Glutamatergic neuron (in vitro differentiated cells): ENCODE data around the gene KIF1B. TPM values are rescaled to one million over a fixed set of nuclear protein-coding genes. Genes with fewer than 3 reads are reported as not detected.
"Not testable (repeated sequence)": the region's sequence is repeated elsewhere in the genome, so short reads cannot be mapped to it uniquely, and the experiment has no call there.

Source experiments
- DNase-seq: peaks from one replicate; pipeline ENCODE4 v3.0.0; 2022
- H3K27ac Mint-ChIP-seq: one replicate; pipeline ENCODE4 v1.8.0; 2020; ENCODE audit warnings: mild to moderate bottlenecking, mixed read lengths, inconsistent platforms; ENCODE audit not compliant: unreplicated experiment
- H3K27me3 Mint-ChIP-seq: one replicate; pipeline ENCODE4 v1.8.0; 2020; ENCODE audit warnings: mild to moderate bottlenecking, moderate library complexity, mixed read lengths, inconsistent platforms; ENCODE audit not compliant: unreplicated experiment
- H3K36me3 Mint-ChIP-seq: one replicate; pipeline ENCODE4 v1.8.0; 2020; ENCODE audit warnings: mild to moderate bottlenecking, mixed read lengths, inconsistent platforms; ENCODE audit not compliant: unreplicated experiment
- H3K4me1 Mint-ChIP-seq: one replicate; pipeline ENCODE4 v1.8.0; 2020; ENCODE audit warnings: mild to moderate bottlenecking, low read depth, mixed read lengths, inconsistent platforms; ENCODE audit not compliant: unreplicated experiment
- H3K4me3 Mint-ChIP-seq: one replicate; pipeline ENCODE4 v1.8.0; 2020; ENCODE audit warnings: mild to moderate bottlenecking, mixed read lengths, inconsistent platforms; ENCODE audit not compliant: unreplicated experiment
- H3K9me3 Mint-ChIP-seq: one replicate; pipeline ENCODE4 v1.8.0; 2020; ENCODE audit warnings: mild to moderate bottlenecking, moderate library complexity, mixed read lengths, inconsistent platforms; ENCODE audit not compliant: unreplicated experiment
- total RNA-seq: library from RNA; stranded (reverse); fragmentation: NEBNext Ultra II Directional; extraction: Animal tissue kit (Norgen Biotek cat#: 25700); gene quantifications from one replicate; pipeline ENCODE4 v1.2.1, GENCODE V29; 2021; ENCODE audit not compliant: unreplicated experiment
- TF ChIP-seq, protein P1 (sequence below): fragments of 200-600 bp; sonication (generic); IDR thresholded peaks from one replicate; pipeline ENCODE4 v1.5.0; 2021; ENCODE audit not compliant: partially characterized antibody, unreplicated experiment

Gene KIF1B
- total RNA-seq, 1 donor from 2014 or later = 261 TPM

- H3K9me3 Mint-ChIP-seq = peaks cover 16% of the 10 kb centered on the region
- H3K27me3 Mint-ChIP-seq = no peaks in the 10 kb centered on the region
- H3K27ac Mint-ChIP-seq = peak overlapping the region; percentile 57
- TF ChIP-seq, protein P1, sequence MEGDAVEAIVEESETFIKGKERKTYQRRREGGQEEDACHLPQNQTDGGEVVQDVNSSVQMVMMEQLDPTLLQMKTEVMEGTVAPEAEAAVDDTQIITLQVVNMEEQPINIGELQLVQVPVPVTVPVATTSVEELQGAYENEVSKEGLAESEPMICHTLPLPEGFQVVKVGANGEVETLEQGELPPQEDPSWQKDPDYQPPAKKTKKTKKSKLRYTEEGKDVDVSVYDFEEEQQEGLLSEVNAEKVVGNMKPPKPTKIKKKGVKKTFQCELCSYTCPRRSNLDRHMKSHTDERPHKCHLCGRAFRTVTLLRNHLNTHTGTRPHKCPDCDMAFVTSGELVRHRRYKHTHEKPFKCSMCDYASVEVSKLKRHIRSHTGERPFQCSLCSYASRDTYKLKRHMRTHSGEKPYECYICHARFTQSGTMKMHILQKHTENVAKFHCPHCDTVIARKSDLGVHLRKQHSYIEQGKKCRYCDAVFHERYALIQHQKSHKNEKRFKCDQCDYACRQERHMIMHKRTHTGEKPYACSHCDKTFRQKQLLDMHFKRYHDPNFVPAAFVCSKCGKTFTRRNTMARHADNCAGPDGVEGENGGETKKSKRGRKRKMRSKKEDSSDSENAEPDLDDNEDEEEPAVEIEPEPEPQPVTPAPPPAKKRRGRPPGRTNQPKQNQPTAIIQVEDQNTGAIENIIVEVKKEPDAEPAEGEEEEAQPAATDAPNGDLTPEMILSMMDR = no peak
- peaks cover 28% of the 10 kb centered on the region for H3K4me1 Mint-ChIP-seq
- no peak overlapping the region for H3K4me3 Mint-ChIP-seq
- no peak for DNase-seq
- H3K36me3 Mint-ChIP-seq = peaks cover 4% of the 10 kb centered on the region
These were observed 213.7 kb downstream of the KIF1B start for GRCh38 chr1:10424034-10424433.

DNA sequence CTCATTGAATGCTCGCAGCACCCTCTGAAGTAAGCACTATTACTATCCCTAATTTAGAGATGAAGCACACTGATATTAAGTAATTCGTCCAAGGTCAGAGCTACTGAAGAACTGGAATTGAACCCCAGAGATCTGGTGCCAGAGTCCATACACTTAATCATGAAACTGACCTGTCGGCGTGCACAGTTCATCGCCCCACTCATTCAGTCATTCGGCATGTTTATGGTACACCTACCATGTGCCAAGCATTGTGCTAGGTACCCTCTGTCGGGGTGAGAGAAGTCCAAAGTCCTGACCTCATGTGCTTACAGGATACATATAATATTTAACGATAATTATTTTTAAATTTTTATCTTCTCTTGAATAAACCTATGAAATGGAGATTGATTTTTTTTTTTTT lies 214.3 kb downstream of the KIF1B start:
- H3K27me3 Mint-ChIP-seq = no peaks in the 10 kb centered on the region
- no peak for DNase-seq

DNA sequence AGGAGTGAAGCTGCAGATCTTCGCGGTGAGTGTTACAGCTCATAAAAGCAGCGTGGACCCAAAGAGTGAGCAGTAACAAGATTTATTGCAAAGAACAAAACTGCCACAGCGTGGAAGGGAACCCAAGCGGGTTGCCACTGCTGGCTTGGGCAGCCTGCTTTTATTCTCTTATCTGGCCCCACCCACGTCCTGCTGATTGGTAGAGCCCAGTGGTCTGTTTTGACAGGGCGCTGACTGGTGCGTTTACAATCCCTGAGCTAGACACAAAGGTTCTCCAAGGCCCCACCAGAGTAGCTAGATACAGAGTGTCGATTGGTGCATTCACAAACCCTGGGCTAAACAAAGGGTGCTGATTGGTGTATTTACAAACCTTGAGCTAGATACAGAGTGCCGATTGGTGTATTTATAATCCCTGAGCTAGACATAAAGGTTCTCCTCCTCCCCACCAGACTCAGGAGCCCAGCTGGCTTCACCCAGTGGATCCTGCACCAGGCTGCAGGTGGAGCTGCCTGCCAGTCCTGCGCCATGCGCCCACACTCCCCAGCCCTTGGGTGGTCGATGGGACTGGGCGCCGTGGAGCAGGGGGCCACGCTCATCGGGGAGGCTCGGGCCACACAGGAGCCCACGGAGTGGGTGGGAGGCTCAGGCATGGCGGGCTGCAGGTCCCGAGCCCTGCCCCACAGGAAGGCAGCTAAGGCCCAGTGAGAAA lies 215.6 kb downstream of the KIF1B start:
- DNase-seq, H3K27me3 Mint-ChIP-seq, H3K36me3 Mint-ChIP-seq: not testable (repeated sequence)
- Mint-ChIP-seq H3K4me3 (peak overlapping the region; percentile 44), H3K9me3 (peaks cover 16% of the 10 kb centered on the region), H3K27ac (peak overlapping the region; percentile 94), H3K4me1 (peaks cover 25% of the 10 kb centered on the region)

More for the DNA sequence above, 214.3 kb downstream of the KIF1B start:
- H3K27ac Mint-ChIP-seq = peak overlapping the region; percentile 94
- TF ChIP-seq, protein P1 = no peak
- H3K4me3 Mint-ChIP-seq = no peak overlapping the region
- peaks cover 28% of the 10 kb centered on the region for H3K4me1 Mint-ChIP-seq
- H3K9me3 Mint-ChIP-seq = peaks cover 16% of the 10 kb centered on the region
- no peaks in the 10 kb centered on the region for H3K36me3 Mint-ChIP-seq

DNA sequence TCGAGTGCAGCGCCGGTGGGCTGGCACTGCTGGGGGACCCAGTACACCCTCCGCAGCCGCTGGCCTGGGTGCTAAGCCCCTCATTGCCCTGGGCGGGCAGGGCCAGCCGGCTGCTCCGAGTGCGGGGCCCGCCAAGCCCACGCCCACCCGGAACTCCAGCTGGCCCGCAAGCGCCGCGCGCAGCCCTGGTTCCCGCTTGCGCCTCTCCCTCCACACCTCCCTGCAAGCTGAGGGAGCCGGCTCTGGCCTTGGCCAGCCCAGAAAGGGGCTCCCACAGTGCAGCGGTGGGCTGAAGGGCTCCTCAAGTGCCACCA lies 216.1 kb downstream of the KIF1B start:
- H3K4me3 Mint-ChIP-seq, DNase-seq, H3K27ac Mint-ChIP-seq, H3K27me3 Mint-ChIP-seq, H3K36me3 Mint-ChIP-seq: not testable (repeated sequence)
- peaks cover 29% of the 10 kb centered on the region for H3K4me1 Mint-ChIP-seq
- H3K9me3 Mint-ChIP-seq = peaks cover 19% of the 10 kb centered on the region

DNA sequence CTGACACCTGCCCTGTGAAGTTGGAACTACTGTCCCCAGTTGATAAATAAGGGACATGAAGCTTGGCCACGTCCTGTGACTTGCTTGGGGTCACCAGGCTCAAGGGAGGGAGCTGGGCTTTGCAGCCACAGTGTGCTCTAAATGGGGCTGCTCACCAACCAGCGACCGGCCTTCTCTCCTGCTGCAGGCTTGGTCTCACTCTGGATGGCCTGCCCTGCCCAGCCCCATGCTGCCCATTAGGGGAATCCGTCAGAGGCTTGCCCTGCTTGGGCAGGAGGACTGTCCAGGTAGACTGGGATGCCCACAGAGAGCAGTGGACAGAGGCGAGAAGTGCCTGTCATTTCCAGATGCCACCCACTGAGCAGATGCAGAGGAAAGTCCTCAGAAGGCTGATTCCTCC lies 218.6 kb downstream of the KIF1B start:
- DNase-seq = no peak
- Mint-ChIP-seq H3K36me3 (no peaks in the 10 kb centered on the region), H3K27ac (no peak overlapping the region), H3K4me1 (peaks cover 30% of the 10 kb centered on the region), H3K4me3 (no peak overlapping the region), H3K27me3 (peaks cover 7% of the 10 kb centered on the region), H3K9me3 (peaks cover 10% of the 10 kb centered on the region)
- TF ChIP-seq, protein P1 = no peak

DNA sequence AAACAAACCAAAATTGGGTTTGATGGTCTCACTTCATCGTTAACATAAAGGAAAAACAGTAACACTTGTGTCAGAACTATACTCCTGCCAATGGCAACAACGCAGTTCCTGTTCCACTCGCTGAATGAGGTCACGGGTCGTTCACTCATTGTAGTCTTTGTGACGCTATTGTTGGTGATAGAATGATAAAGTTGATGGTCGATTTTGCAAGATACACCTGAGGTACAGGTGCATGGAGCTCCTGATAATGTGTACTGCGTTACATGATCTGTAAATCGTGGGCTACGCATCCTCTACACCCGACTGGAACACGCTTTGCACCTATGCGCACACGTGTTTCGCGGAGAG lies 219.5 kb downstream of the KIF1B start:
- TF ChIP-seq, protein P1 = no peak
- peak overlapping the region; percentile 93 for H3K4me3 Mint-ChIP-seq
- H3K4me1 Mint-ChIP-seq = peaks cover 26% of the 10 kb centered on the region
- H3K36me3 Mint-ChIP-seq = no peaks in the 10 kb centered on the region
- DNase-seq = no peak
- peak overlapping the region; percentile 17 for H3K27ac Mint-ChIP-seq
- H3K27me3 Mint-ChIP-seq = peaks cover 7% of the 10 kb centered on the region
- H3K9me3 Mint-ChIP-seq = peaks cover 10% of the 10 kb centered on the region
